ENCODE measurements around the gene MAGEB17.

The MAGEB17 gene

GRCh38 chrX:16162391-16162790 lies 4.9 kb upstream of the MAGEB17 start:
- TF ChIP-seq, protein P1, sequence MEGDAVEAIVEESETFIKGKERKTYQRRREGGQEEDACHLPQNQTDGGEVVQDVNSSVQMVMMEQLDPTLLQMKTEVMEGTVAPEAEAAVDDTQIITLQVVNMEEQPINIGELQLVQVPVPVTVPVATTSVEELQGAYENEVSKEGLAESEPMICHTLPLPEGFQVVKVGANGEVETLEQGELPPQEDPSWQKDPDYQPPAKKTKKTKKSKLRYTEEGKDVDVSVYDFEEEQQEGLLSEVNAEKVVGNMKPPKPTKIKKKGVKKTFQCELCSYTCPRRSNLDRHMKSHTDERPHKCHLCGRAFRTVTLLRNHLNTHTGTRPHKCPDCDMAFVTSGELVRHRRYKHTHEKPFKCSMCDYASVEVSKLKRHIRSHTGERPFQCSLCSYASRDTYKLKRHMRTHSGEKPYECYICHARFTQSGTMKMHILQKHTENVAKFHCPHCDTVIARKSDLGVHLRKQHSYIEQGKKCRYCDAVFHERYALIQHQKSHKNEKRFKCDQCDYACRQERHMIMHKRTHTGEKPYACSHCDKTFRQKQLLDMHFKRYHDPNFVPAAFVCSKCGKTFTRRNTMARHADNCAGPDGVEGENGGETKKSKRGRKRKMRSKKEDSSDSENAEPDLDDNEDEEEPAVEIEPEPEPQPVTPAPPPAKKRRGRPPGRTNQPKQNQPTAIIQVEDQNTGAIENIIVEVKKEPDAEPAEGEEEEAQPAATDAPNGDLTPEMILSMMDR (IDR thresholded peaks at IDR 0.05) = no peak

DNA sequence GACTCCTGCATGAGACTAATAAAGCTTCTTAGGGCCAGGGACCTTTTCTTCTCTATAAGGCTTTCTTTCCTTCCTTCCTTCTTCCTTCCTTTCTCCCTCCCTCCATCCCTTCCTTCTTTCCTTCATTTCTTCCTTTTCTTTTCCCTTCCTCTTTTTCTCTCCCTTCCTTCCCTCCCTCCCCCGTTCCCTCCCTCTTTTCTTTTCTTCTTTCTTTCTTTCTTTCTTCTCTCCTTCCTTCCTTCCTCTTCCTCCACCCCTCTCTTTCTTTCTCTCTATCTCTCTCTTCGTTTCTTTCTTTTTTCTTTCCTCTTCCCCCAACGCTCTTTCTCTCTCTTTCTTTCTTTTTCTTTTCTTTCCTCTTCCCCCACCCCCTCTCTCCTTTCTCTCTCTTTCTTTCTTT lies 2.5 kb upstream of the MAGEB17 start:
- TF ChIP-seq, protein P1 (IDR thresholded peaks at IDR 0.05) = no peak

- TF ChIP-seq, protein P1 (IDR thresholded peaks at IDR 0.05) = no peak
Measured at GRCh38 chrX:16171039-16171438, 3.8 kb downstream of the MAGEB17 start.

DNA sequence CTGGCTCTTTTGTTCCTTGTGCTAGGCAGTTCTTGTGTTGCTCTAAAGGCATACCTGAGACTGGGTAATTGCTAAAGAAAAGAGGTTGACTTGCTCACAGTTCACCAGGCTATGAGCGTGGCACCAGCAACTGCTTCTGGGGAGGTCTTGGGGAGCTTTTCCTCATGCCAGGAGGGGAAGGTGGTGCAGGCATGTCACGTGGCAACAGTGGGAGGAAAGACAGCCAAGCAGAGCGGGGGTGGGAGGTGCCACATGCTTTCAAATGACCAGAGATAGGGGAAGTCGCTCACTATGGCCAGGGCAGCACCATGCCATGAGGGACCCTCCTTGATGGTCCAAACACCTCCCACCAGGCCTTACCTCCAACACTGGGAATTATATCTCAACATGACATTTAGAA lies 4.7 kb downstream of the MAGEB17 start:
- TF ChIP-seq, protein P1 (IDR thresholded peaks at IDR 0.05) = no peak

DNA sequence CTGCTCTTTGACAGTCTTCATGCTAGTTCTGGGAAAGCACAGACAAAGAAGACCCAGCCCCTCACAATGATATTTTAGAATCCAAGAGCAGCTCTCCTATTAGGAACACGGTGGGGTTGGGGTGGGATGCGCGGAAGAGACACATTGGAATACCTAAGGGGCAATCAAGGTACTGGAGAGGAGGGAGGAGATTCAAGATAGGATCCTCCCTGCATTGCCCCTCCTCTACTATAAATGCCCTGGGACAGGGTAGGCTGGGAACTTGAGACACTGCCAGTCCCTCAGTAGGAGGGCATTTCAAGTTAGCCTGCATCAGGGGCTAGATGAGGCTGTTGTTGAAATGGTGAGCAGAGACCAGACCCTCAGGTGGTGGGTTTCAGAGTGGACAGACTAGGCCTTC lies 5.1 kb downstream of the MAGEB17 start:
- TF ChIP-seq, protein P1 (IDR thresholded peaks at IDR 0.05) = no peak

DNA sequence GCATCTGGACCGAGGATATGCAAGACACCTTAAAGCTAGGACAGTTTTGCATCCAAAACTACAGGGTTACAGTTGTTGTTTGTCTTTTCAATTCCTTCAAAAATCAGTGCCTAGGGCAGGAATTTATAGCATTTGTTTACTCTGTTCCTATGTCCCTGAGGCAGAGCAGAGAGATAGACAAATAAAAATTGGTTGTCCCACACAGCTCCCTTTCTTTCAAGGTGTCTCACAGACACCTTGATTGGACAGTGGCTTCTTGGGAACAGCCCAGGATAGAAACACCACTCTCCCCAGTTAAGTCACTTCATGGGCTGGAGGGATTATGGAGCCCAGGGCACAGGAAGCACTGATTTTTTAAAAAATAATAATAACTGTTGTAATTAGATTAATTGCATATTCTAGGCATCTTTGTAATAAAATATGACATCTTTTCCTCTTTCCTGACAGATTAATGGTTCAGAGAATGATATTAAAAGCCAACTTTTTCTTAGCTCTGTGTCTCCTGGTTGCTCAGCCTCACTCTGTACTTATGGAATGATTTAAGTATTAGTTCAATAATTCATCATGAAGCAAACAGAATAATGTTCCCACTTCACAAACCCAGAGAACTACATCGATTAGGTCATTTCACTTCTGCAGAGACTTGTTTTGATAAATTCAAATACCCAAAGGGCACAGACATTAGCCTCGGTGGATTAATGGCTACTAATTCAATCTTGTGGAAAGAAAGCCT lies 8.2 kb downstream of the MAGEB17 start:
- TF ChIP-seq, protein P1 (IDR thresholded peaks at IDR 0.05) = no peak

- TF ChIP-seq, protein P1 (IDR thresholded peaks at IDR 0.05) = no peak
Measured at GRCh38 chrX:16177260-16177659, 10.0 kb downstream of the MAGEB17 start.

GRCh38 chrX:16185725-16186136 lies 18.4 kb downstream of the MAGEB17 start:
- TF ChIP-seq, protein P1 (IDR thresholded peaks at IDR 0.05) = no peak

All from LNCAP (cell line).